NCI-H2196 treated with DMSO at 0.1 percent for 48 hours (cell line): ENCODE data around the gene SEC61A2.
"Not testable (repeated sequence)": the region's sequence is repeated elsewhere in the genome, so short reads cannot be mapped to it uniquely, and the experiment has no call there.

ENCODE experiments used
- DNase-seq: peaks from one replicate; lab custom pipeline; 2025; ENCODE audit not compliant: unreplicated experiment; lab: John Stamatoyannopoulos, UW

Gene SEC61A2

DNA sequence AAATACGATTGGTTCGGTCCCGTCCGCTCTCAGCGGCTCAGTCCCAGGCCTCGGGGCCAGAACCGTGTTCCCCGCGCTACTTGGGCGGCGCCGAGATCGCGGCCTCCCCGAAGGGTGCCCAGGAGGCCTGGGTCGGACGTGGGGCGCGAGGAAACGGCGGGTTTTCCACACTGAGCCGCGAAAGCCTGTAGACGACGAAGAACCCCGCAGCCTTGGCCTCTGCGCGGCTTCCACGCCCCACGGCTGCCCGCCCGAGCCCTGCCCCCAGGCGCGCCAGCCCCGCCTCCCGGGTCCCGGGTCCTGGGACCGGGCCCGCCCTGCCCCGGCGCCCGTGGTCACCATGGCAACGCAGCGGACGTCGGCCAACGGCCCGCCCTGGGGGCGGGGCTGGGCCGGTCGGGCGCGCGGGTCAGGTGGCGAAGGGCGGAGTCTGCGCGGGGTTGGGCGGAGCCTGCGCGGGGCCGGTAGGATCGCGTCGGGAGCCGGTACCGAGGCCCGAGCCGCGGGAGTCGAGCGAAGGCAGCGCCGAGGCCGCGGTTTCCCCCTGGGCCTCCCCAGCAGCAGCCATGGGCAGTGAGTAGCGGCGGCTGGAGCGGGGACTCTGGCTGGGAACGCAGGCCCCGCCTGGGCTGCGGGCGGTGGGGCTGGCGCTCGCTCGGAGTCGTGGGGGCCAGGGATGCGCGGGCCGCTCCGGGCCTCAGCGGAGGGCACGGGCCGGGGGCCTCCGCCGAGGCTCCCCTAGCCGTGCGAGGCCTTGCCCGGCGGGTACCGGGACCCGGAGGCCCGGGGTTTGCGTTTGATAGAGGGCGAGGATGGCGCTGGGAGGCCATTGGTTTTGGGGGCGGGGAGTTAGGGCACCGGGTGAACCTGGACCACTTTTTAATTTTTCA, at the start of gene SEC61A2:
Gene SEC61A2, plus strand, starts transcription at position 456 of the 890 bp plus-strand sequence. Its CDS starts 111 bp downstream, at position 567.
- DNase-seq: peak; percentile 61

DNA sequence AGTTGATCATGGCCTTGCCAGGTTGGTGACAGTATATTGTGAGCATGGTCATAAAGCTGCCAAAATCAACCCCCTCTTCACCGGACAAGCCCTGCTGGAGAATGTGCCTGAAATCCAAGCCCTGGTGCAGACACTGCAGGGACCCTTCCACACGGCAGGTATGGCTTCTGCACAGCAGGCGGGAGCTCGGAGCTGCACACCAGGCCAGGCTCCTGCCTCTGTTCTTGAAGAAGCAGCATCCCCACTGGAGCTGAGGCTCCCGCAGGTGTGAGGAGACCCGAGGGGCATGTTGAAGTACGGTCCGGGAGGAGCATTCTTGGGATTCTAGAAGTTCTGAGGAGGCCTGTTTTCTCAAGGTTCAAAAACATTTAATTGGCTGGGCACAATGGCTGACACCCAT, 48.0 kb upstream of the SEC61A2 start:
- no peak for DNase-seq

DNA sequence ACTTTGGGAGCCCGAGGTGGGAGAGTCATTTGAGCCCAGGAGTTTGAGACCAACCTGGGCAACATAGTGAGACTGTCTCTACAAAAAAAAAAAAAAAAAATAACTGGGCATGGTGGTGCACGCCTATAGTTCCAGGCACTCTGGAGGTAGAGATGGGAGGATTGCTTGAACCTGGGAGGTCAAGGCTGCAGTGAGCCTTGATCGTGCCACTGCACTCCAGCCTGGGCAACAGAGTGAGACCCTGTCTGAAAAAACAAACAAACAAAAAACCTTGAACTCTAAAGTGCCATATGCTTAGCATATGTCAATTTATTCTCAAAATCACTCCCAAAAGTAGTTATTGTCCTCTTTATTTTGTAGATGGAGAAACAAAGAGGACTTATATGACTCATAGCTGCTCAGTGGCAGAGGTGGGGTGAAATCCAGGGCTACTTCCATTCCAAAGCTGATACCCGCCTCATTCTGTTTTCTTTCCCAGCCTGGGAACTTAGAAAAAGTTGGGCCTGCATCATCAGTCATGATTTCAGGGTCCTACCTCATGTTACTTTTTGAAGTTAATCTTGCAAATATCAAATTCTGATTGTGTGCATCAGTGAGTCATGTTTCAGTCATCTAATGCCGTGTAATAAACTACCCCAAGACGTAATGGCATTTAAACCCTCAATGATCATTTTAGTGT, 47.5 kb upstream of the SEC61A2 start:
- DNase-seq: no peak

DNA sequence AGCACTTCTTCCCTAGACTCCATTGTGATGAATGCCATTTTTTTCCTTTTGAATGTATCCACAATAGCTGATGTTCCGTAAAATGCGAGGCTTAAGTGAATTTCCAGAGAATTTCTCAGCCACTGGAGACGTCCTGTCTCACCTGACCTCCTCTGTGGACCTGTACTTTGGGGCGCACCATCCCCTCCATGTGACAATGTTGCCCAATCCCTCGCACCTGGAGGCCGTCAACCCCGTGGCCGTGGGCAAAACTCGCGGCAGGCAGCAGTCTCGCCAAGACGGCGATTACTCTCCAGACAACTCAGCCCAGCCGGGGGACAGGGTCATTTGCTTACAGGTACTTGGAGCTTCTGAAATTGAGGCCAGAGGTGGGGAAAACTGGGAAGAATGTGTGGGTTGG, 40.6 kb upstream of the SEC61A2 start:
- DNase-seq: no peak

DNA sequence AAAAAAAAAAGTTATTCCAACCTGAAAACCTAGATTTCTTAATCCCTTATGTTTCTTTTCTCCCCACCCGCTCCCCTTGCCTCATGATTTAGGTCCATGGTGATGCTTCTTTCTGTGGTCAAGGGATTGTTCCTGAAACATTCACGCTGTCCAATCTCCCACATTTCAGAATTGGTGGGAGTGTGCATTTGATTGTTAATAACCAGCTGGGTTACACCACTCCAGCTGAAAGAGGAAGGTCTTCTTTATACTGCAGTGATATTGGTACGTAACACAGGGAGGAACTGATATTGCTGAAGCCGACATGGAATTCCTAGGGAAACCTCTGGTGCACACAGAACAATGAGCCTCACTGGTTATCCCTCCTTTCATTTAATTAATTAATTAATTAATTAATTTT, 38.1 kb upstream of the SEC61A2 start:
- no peak for DNase-seq

DNA sequence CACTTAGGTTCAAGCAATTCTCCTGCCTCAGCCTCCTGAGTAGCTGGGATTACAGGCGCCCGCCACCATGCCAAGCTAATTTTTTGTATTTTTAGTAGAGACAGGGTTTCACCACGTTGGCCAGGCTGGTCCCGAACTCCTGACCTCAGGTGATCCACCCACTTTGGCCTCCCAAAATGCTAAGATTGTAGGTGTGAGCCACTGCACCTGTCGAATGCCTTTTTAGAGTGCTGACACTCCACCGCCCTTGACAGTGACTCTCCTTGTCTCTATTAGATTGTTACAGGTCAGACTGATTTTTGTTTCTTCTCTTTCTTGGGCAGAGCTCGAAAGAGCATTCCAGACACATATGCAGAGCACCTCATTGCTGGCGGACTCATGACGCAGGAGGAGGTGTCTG, 32.1 kb upstream of the SEC61A2 start:
- DNase-seq: not testable (repeated sequence)

DNA sequence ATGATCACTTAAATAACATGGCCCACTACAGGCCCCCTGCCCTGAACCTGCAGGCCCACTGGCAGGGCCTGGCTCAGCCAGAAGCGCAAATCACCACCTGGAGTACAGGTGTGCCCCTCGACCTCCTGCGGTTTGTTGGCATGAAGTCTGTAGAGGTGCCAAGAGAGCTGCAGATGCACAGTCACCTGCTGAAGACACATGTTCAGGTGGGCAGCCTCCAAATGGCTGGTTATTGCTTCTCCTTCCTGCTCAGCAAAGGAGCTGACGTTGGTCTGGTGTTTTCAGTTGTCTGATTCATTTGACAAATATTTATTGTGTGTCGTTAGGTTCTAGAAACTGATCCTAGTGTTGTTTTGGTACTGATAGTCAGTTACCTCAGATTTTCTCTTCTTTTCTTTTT, 31.7 kb upstream of the SEC61A2 start:
- peak; percentile 6 for DNase-seq

DNA sequence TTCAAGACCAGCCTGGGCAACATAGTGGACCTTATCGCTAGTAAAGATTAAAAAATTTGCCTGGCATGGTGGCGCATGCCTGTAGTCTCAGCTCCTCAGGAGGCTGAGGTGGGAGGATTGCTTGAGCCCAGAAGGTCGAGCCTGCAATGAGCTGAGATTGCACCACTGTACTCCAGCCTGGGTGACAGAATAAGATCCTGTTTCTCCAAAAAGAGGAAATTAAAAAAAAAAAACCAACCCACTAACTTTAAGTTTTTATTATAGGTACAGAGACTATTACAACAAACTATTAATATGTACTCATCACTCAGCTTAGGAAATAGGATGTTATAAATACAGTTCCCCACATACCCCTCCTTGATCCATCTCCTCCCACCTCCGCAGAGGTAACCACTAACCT, 30.5 kb upstream of the SEC61A2 start:
- no peak for DNase-seq

DNA sequence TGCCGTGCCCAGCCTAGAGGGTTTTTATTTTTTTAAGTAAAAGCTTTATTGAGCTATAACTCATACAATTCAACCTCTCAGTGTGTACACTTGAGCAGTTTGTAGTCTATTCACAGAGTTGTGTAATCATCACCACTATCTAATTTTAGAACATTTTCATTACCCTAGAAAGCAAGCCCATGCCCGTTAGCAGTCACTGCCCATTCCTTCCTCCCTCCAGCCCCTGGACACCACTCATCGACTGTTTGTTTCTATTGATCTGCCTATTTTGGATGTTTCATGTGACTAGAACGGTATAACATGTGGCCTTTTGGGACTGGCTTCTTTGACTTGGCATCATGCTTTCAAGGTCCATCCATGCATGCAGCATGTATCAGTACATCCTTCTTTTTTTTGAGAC, 25.7 kb upstream of the SEC61A2 start:
- no peak for DNase-seq

DNA sequence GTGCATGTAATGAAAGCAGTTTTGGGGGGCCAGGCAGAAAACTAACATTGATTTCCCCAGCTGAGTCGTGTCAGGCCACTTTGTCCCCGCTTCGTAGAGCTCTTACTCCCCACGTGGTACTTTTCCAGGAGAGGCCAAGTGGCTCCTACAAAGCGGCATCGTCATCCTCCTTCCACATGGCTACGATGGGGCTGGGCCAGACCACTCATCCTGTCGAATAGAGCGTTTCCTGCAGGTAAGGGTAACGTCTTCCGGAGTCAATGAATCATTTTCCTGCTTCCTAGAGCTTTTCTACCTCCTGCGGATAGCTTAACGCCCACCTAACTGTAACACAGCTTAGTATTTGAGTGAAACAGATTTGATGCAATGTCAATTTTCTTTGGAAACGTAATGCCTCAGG, 21.7 kb upstream of the SEC61A2 start:
- DNase-seq: no peak

DNA sequence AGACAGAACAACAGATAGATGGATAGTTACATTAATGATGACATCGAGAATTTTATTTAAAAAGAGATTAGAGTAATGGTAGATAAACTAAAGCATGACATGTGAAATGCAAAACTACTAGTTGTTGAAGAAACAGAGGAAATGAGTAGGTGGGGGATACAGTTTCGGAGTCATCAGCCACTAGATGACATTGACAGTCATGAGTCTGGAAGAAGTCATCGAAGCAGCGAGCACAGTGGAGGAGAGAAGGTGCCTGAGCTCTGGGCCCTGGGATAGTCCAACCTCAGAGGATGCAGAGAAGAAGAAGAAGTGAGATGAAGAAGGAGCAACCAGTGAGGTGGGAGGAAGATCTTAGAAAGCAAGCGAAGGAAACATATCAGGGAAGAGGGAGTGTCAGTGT, 20.2 kb upstream of the SEC61A2 start:
- no peak for DNase-seq

DNA sequence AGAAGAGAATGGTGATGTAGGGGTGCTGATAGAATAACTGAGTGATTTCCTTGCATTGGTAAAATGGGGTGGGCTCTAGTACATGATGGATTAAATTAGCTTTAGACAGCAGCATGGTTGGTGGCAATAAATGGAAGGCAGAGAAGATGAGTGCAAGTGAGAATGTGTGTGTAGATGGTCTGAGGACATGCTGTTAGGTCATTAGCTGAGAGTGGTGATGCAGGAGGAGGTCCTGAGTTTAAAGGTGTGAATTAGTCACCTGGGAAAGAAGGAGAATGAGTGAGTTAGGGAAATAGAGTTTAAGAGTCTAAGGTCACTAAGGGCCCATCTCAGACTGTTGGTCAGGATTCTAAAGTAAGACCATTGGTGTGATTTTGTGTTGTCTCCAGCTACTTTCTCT, 17.9 kb upstream of the SEC61A2 start:
- DNase-seq: no peak

DNA sequence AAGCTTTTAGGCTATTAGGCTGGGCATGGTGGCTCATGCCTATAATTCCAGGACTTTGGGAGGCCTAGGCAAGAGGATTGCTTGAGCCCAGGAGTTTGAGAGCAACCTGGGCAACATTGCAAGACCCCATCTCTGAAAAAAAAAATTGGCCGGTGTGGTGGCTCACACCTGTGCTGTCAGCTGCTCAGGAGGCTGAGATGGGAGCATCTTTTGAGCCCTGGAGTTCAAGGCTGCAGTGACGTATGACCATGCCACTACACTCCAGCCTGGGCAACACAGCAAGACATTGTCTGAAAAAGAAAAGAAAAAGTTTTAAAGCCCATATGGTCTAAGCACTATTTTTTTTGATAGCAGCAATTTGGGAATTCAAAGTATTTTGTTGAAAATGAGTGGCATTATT, 15.8 kb upstream of the SEC61A2 start:
- DNase-seq: no peak

DNA sequence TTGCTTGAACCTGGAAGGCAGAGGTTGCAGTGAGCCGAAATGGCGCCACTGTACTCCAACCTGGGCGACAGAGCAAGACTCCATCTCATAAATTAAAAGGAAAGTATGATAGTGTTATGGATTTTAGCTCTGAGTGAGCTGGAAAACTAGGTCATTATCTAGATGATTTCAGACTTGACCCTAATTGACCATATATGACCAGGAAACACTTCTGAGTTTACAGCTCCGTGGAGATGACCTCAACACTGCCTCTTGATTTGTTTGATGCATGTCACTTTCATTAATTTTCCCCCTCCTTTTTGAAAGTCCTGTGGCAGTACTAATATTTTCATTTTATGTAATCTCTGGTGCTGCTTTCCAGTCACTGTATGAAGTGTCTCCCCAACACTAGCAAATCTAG, 7.8 kb upstream of the SEC61A2 start:
- DNase-seq: no peak

DNA sequence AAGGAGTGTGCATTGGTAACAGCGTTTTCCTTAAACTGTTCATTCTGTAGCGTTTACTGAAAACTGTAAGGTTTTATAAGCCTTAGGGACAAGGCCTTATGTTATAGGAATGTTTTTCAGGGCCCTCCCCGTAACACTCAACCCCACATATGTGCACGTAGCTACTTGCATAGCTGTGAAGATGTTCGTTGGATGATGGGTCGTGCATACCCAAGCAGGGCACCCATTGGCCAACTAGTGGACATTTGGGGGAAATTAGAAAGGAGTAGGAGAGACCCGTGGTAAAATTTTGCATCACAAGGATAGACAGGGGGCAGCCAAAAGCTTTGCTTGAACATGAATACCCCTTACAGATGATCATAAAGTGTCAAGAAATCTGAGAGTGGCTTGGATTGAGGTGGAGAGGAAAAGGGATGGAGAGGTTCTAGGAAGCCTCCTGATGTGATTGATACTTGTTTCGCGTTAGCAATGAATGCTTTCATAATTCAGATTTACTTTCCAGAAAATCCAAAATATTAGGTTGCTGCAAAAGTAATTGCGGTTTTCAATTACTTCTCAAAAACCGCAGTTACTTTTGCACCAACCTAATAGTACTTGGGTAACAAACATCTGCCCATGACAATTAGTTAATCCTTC, 878 bp downstream of the SEC61A2 start:
- DNase-seq: no peak

DNA sequence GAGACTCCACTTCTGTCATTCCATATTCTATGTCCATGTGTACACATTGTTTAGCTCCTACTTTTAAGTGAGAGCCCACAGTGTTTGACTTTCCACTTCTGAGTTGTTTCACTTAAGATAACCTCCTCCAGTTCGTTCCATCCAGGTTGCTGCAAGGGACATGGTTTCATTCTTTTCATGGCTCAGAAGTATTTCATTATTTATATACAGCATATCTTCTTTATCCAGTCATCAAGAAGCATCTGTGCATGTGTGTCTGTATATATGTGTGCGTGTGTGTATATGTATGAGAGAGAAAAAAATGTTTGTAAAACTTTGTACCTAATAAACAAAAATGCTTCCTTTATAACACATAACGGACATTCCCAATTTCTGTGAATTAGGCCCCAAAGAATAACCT, 6.2 kb downstream of the SEC61A2 start:
- DNase-seq: no peak

DNA sequence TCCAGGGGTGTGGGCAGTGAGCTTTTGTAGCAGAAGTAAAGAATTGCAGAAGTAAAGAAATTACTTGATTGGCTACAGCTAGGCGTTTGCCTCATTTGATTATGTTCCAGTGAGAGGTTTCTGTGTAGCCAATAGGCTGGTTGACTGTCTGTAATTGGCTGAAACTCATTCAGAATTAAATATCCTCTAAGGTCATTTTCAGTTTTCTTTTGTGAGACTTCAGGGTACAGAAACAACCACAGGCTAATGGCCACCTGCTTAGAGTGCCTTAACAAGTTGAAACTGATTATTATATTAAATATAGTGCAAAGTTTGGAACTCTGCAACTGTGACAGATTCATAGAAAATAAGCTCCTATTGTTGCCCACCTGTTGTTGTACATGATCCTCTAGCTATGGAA, 10.6 kb downstream of the SEC61A2 start:
- DNase-seq: no peak

DNA sequence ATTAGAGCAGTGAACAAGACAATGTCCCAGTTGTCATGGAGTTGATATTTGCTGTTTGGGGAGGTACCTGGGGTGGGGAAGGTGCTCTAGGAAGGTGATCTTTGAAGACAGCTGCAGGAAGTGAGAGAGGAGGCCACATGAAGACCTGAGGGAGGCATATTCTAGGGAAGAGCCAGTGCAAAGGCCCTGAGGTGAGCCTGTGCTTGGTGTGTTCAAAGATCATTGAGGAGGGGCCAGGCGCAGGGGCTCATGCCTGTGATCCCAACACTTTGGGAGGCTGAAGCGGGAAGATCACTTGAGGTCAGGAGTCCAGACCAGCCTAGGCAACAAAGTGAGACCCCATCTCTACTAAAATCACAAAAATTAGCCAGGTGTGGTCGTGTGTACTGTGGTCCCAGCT, 15.1 kb downstream of the SEC61A2 start:
- DNase-seq: no peak

DNA sequence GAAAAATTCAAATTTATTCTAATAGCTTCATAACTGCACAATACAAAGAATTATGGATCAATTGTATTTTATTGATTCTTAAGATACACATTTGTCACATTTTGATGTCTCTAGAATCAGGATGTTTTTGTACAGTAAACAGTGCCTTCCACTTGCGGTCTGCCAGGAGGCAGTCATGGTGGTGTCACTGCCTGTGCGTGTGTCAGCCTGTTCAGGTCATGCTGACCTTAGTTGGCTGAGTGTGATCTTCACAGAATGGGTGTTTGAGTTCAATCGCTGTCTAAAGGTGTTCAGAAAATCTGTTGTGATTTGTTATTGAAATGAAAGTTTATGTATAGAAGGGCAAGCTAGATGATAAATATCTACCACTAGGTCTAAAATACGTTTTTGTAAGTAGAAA, 20.7 kb downstream of the SEC61A2 start:
- DNase-seq: no peak

DNA sequence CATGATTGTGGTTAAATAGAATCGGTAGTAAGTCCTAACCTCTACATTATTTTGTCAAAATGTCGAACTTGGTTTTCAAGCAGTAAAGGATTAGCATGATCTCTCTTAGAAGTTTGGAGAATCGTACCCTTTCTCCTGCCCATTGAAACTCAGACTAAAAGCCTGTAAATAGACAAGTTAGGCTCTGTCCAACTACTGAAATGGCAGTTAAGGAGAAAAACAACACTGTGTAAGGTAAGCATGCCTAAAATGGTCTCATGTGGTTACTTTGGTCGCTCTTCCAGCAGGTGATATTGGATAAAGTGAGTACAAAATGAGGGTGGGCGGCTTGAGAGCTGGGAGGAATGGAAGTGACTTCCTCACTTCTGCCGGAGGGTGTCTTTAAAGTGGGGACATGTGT, 25.0 kb downstream of the SEC61A2 start:
- DNase-seq: no peak

DNA sequence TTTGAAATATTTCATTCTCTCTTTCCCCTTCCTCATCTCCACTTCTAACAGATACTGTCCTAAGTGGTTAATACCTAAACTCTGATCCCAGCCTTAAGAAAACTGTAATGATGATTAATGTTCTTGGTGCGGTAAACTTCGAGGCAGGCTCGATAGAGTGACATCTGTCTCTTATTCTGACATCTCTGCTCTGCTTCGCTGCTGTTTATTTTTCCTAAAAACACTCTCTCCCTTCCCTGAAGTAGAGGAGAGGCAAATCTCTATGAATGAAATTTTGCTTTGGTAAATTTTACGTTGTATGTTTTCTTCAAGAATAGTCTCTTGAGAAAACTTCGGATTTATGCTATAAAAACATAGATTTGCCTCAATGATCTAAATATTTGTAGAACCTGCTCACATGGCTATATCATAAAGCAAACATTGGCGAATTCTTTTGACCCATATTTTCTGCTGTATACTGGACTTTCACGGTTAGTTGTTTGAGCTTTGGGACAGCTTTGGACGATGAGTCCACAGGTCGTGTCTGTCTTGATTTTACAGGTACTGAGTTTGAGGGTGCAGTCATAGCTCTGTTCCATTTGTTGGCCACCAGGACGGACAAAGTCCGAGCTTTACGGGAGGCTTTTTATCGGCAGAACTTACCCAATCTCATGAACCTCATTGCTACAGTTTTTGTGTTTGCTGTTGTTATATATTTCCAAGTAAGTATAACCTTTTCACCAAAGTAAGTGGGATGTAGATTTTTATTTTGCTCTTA, 27.1 kb downstream of the SEC61A2 start:
- DNase-seq: no peak
